CD4-positive, alpha-beta memory T cell (primary cell): ENCODE results near the gene NOS2. TPM values are rescaled to one million over a fixed set of nuclear protein-coding genes. Genes with fewer than 3 reads are reported as not detected.

Experiments
- CTCF ChIA-PET: fragments of 350-600 bp; sonication (Branson Sonifier 250); formaldehyde crosslinking; loops from one replicate; lab custom pipeline; 2021; ENCODE audit warnings: inconsistent platforms; ENCODE audit not compliant: partially characterized antibody; lab: Charles Lee
- POLR2A ChIA-PET: fragments of 350-600 bp; sonication (Branson Sonifier 250); formaldehyde crosslinking; loops from one replicate; lab custom pipeline; 2021; ENCODE audit not compliant: partially characterized antibody; lab: Charles Lee
- DNase-seq, 5 donors: peaks; one replicate each; pipeline versions ENCODE4 v3.0.0 to v3.0.0-alpha.2; 2020 to 2022; ENCODE audit warnings: mixed read lengths in 1 of 5
- H3K27ac ChIP-seq: one replicate; pipeline ENCODE4 v1.7.0; 2013; ENCODE audit warnings: low read depth, low read length
- H3K27me3 ChIP-seq: 2 replicates; pipeline ENCODE4 v1.7.0; 2013; ENCODE audit warnings: mild to moderate bottlenecking, low read length, moderate library complexity; ENCODE audit not compliant: insufficient read depth
- H3K36me3 ChIP-seq: 2 replicates; pipeline ENCODE4 v1.7.0; 2013; ENCODE audit warnings: mild to moderate bottlenecking, low read length, moderate library complexity; ENCODE audit not compliant: insufficient read depth
- H3K4me1 ChIP-seq: 2 replicates; pipeline ENCODE4 v1.7.0; 2013; ENCODE audit warnings: mild to moderate bottlenecking, low read length, moderate library complexity; ENCODE audit not compliant: insufficient read depth
- H3K4me3 ChIP-seq, 2 donors: one replicate each; pipeline ENCODE4 v1.7.0; 2013; ENCODE audit warnings: low read length in 2 of 2, mild to moderate bottlenecking in 1 of 2
- H3K9me3 ChIP-seq, 2 donors: one replicate each; pipeline ENCODE4 v1.7.0; 2013; ENCODE audit warnings: low read length in 2 of 2, control low read depth in 1 of 2; ENCODE audit not compliant: control insufficient read depth in 1 of 2
- H3K27ac Mint-ChIP-seq, 7 donors: one replicate each; pipeline ENCODE4 v1.8.0; 2020 to 2021; ENCODE audit warnings: mixed read lengths in 7 of 7, mild to moderate bottlenecking in 6 of 7, inconsistent platforms in 3 of 7, moderate library complexity in 3 of 7
- H3K27me3 Mint-ChIP-seq, 2 donors: one replicate each; pipeline ENCODE4 v1.8.0; 2020 to 2021; ENCODE audit warnings: mixed read lengths in 2 of 2
- H3K36me3 Mint-ChIP-seq, 2 donors: one replicate each; pipeline ENCODE4 v1.8.0; 2020 to 2021; ENCODE audit warnings: mixed read lengths in 2 of 2, inconsistent platforms in 1 of 2, mild to moderate bottlenecking in 1 of 2
- H3K4me1 Mint-ChIP-seq, 4 donors: one replicate each; pipeline ENCODE4 v1.8.0; 2020 to 2021; ENCODE audit warnings: mixed read lengths in 4 of 4, mild to moderate bottlenecking in 1 of 4
- H3K4me3 Mint-ChIP-seq, 8 donors: one replicate each; pipeline ENCODE4 v1.8.0; 2020 to 2021; ENCODE audit warnings: mixed read lengths in 8 of 8, mild to moderate bottlenecking in 7 of 8, moderate library complexity in 6 of 8, inconsistent platforms in 3 of 8
- H3K9me3 Mint-ChIP-seq, 8 donors: one replicate each; pipeline ENCODE4 v1.8.0; 2020 to 2021; ENCODE audit warnings: mixed read lengths in 8 of 8, mild to moderate bottlenecking in 5 of 8, inconsistent platforms in 3 of 8, moderate library complexity in 1 of 8
- intact Hi-C: fragments of 100-400 bp; cut with micrococcal nuclease; formaldehyde crosslinking; loops from one replicate; pipeline ENCODE4 v1.15.1; 2023
- polyA plus RNA-seq, 2 donors: library from polyadenylated mRNA; unstranded; fragments of 300-500 nt; fragmentation: Illumina TruSeq; gene quantifications; one replicate each; pipeline ENCODE4 v1.2.3, GENCODE V29; 2021
- total RNA-seq, 2 experiments: library from RNA; stranded (reverse); gene quantifications; one replicate each; pipeline ENCODE4 v1.2.3, GENCODE V29; 2021

The NOS2 gene
- total and polyA plus RNA-seq, 4 experiments from 2014 or later, result 0.09 to 0.14 (median 0.11) TPM; not detected in 1

DNA sequence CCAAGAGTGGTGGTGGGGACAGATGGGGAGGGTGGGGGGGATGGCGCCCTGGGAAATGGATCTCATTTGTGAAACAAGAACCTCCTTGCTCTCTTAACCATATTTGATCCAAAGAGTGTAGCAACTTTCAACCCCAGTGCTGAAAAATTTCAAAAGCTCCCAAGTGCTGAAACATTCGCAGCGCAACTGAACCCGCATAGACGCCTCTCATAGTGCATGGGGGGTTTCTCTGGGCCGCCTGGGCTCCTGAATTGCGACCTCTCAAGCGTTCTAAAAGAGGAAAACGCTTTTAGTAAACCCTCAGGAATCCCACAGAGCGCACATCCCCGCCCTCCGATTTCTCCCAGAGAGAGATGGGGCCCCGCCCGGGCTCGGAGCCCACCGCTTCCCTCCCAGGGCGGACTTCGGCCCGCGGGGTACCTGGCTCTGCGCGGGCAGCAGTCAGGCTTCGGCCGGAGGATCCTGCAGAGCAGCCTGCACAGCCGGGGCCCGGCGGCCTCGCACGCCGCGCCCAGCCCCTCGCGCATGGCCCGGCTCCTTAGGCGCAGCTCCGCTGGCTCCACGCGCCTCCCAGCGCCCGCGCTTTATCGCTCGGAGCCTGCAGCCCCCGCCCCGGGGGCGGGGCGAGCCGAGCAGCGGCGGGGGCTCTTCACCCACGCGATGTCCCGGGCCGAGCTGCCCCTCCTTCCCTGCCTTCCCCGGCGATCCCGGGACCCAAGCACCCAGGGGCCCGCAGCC is 7.0 kb downstream of the NOS2 start:
- no peak for DNase-seq
- peak overlapping the region; percentile 20 to 75 (median 51) for H3K4me3 Mint-ChIP-seq
- no peaks in the 10 kb centered on the region for H3K36me3 Mint-ChIP-seq
- H3K9me3 Mint-ChIP-seq, result no peaks in the 10 kb centered on the region
- intact Hi-C loops, result no loop called here
- H3K27ac Mint-ChIP-seq, result no peak overlapping the region
- Histone ChIP-seq H3K27me3 (peaks cover 18% of the 10 kb centered on the region), H3K4me3 (no peak overlapping the region), H3K36me3 (no peaks in the 10 kb centered on the region), H3K27ac (no peak overlapping the region), H3K4me1 (peaks cover 9% of the 10 kb centered on the region), H3K9me3 (no peaks in the 10 kb centered on the region)
- H3K4me1 Mint-ChIP-seq, result peaks cover 4 to 11% (median 8%) of the 10 kb centered on the region in 4 donors
- peaks cover 34 to 56% of the 10 kb centered on the region in 2 donors for H3K27me3 Mint-ChIP-seq
- POLR2A ChIA-PET, result no interaction called here
- CTCF ChIA-PET, result interaction anchor here (1.1 to 1.8 kb wide), 3 partner anchors 9 to 37 kb away, joined by 3 to 5 read pairs (median 4); no protein-coding TSS in a partner anchor

DNA sequence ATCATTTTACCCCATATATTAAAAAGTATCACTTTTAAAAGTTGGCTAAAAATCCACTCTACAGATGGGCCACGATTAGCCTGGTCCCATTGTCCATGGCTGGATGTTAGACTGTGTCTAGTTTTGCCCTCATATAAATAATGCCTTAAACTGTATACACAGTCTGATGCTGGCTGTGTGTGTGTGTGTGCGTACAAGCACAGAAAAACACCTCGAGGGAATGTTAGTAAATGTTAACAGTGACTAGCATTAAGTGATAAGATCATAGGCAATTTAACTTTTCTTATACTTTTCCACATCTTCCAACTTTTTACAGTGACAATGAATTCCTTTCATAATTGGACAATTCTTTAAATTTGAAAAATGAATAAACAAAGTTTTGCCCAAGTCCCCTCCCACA is 8.2 kb downstream of the NOS2 start:
- Mint-ChIP-seq H3K27me3 (peaks cover 32 to 54% of the 10 kb centered on the region in 2 donors), H3K4me3 (no peak overlapping the region), H3K27ac (no peak overlapping the region), H3K36me3 (no peaks in the 10 kb centered on the region), H3K4me1 (peaks cover 4 to 11% (median 8%) of the 10 kb centered on the region in 4 donors), H3K9me3 (no peaks in the 10 kb centered on the region)
- no peak overlapping the region for H3K27ac ChIP-seq
- ChIA-PET POLR2A (no interaction called here), CTCF (no interaction called here)
- intact Hi-C loops, result no loop called here
- peaks cover 9% of the 10 kb centered on the region for H3K4me1 ChIP-seq
- no peaks in the 10 kb centered on the region for H3K9me3 ChIP-seq
- H3K4me3 ChIP-seq, result no peak overlapping the region
- H3K27me3 ChIP-seq, result peaks cover 18% of the 10 kb centered on the region
- no peaks in the 10 kb centered on the region for H3K36me3 ChIP-seq
- no peak for DNase-seq

DNA sequence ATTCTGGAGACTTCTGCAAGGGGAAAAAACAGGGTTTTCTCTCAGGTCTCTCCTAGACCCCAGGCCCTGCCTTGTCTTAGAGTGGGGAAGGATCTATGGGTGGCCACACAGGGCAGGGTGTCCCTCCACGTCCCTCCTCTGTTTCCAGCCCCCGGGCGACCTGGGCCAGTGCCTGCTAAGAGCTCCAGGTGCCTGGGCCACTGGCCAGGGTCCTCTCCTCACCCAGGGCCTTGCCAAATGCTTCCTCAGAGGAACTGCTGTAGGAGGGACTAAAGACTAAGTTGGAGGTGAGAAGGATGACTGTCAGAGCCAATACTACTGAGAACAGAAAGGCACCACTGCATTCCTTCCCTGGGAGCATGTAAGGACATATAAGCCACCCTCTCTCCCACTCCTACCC is 11.4 kb downstream of the NOS2 start:
- intact Hi-C loops, result no loop called here
- Mint-ChIP-seq H3K4me1 (peaks cover 2 to 3% (median 2%) of the 10 kb centered on the region in 4 donors), H3K36me3 (no peaks in the 10 kb centered on the region), H3K4me3 (no peak overlapping the region), H3K9me3 (no peaks in the 10 kb centered on the region), H3K27ac (no peak overlapping the region), H3K27me3 (peaks cover 14 to 37% of the 10 kb centered on the region in 2 donors)
- ChIA-PET POLR2A (no interaction called here), CTCF (interaction anchor here (1.3 kb wide), 1 partner anchor 31 kb away, joined by 6 read pairs; no protein-coding TSS in a partner anchor)
- H3K4me3 ChIP-seq, result no peak overlapping the region
- H3K27ac ChIP-seq, result no peak overlapping the region
- no peaks in the 10 kb centered on the region for H3K36me3 ChIP-seq
- no peak for DNase-seq
- peaks cover 6% of the 10 kb centered on the region for H3K4me1 ChIP-seq
- H3K27me3 ChIP-seq, result peaks cover 10% of the 10 kb centered on the region
- no peaks in the 10 kb centered on the region for H3K9me3 ChIP-seq

DNA sequence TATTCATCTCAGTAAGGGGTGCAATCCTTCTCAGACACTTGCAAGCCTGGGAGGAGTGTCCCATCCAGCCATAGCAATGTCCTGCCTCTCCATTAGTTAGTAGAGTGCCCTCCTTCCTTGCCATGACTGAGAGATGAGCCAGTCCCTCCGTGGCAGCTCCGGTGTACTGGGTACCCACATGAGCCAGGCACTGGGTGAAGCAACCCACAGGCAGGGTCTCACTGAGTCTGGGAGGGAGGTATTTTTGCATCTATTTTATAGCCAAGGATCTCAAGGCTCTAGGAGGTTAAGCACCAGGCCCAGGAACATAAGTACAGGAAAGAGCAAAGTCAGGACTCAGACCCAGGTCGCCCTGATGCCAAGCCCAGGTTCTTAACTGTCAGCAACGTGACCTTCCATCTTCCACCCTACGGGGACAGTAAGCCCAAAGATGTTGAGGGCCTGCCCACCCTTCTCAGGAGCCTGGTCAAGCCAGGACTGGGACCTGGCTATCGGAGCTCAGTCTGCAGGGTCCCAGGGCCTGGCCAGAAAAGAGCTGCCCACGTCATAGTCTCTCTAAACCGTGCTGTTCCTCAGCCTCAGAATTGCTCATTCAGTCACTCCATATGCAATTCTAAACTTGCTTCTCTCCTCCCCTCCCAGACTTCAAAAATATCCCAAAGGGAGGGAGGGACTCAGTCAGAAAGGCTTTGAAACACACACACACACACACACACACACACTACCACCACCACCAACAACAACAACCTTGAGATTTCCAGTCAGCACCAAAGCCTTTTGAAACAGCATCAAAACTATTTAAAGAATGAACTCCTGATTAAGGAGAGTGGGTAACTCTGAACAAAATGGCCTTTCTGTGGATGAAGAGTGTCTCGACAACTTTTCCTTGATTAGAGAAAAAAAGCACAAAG is 16.6 kb downstream of the NOS2 start:
- DNase-seq, result no peak
- H3K4me1 Mint-ChIP-seq, result no peaks in the 10 kb centered on the region
- ChIA-PET CTCF (no interaction called here), POLR2A (no interaction called here)
- no peak overlapping the region for H3K27ac ChIP-seq
- peaks cover 0 to 13% of the 10 kb centered on the region in 2 donors for H3K27me3 Mint-ChIP-seq
- no peaks in the 10 kb centered on the region for H3K9me3 Mint-ChIP-seq
- H3K4me3 Mint-ChIP-seq, result no peak overlapping the region
- H3K36me3 ChIP-seq, result no peaks in the 10 kb centered on the region
- no peaks in the 10 kb centered on the region for H3K36me3 Mint-ChIP-seq
- H3K27ac Mint-ChIP-seq, result no peak overlapping the region
- H3K27me3 ChIP-seq, result no peaks in the 10 kb centered on the region
- intact Hi-C loops, result no loop called here
- H3K4me1 ChIP-seq, result no peaks in the 10 kb centered on the region
- no peaks in the 10 kb centered on the region for H3K9me3 ChIP-seq
- H3K4me3 ChIP-seq, result no peak overlapping the region

DNA sequence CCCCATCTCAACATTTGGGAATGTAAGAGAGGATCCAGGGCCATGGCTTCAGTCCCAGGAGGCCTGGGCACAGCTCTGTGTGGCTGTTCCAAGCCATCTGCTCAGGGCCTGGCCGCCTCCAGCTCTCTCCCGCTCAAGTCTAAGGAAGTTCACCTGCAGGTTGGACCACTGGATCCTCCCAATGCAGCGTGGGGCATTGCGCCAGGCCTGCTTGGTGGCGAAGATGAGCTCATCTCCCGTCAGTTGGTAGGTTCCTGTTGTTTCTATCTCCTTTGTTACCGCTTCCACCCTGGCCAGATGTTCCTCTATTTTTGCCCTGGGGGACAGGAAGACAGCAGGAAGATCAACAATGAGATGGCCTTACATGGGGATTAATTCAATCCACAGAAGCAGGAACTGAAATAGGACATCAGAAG is 17.5 kb downstream of the NOS2 start:
- H3K36me3 Mint-ChIP-seq, result no peaks in the 10 kb centered on the region
- Histone ChIP-seq H3K9me3 (no peaks in the 10 kb centered on the region), H3K4me3 (no peak overlapping the region), H3K36me3 (no peaks in the 10 kb centered on the region), H3K4me1 (no peaks in the 10 kb centered on the region), H3K27me3 (no peaks in the 10 kb centered on the region), H3K27ac (no peak overlapping the region)
- H3K27ac Mint-ChIP-seq, result no peak overlapping the region
- H3K4me1 Mint-ChIP-seq, result no peaks in the 10 kb centered on the region
- peaks cover 0 to 5% of the 10 kb centered on the region in 2 donors for H3K27me3 Mint-ChIP-seq
- no peak for DNase-seq
- POLR2A ChIA-PET, result no interaction called here
- no peak overlapping the region for H3K4me3 Mint-ChIP-seq
- H3K9me3 Mint-ChIP-seq, result no peaks in the 10 kb centered on the region
- intact Hi-C loops, result no loop called here
- CTCF ChIA-PET, result no interaction called here

DNA sequence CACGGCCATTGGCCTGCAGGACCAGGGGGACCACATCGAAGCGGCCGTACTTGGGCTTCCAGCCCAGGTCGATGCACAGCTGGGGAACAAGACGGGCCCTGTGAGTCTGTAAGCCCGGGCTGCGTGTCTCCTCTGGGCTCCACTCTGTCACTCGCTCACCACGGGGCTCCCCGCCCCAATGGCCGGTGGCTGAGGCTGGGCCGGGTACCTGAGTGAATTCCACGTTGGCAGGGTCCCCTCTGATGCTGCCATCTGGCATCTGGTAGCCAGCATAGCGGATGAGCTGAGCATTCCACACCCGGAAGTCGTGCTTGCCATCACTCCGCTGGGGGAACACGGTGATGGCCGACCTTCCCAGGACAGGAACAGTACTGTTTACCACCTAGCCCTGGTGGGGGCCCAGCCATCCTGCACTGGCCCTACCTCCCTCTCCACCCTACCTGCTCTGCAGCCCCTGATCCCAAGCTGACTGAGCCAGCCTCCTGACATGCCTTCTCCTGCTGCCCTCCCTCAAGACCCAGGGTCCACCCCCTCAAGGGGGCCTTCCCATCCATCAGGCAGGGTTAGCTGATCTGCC is 19.4 kb downstream of the NOS2 start:
- DNase-seq, result no peak
- Histone ChIP-seq H3K9me3 (no peaks in the 10 kb centered on the region), H3K4me3 (no peak overlapping the region), H3K27ac (no peak overlapping the region), H3K36me3 (no peaks in the 10 kb centered on the region), H3K4me1 (no peaks in the 10 kb centered on the region), H3K27me3 (no peaks in the 10 kb centered on the region)
- H3K27me3 Mint-ChIP-seq, result peaks cover 0 to 5% of the 10 kb centered on the region in 2 donors
- H3K9me3 Mint-ChIP-seq, result no peaks in the 10 kb centered on the region
- no peak overlapping the region for H3K27ac Mint-ChIP-seq
- POLR2A ChIA-PET, result no interaction called here
- CTCF ChIA-PET, result no interaction called here
- intact Hi-C loops, result no loop called here
- H3K36me3 Mint-ChIP-seq, result no peaks in the 10 kb centered on the region
- no peaks in the 10 kb centered on the region for H3K4me1 Mint-ChIP-seq
- no peak overlapping the region for H3K4me3 Mint-ChIP-seq
